CD4-positive, alpha-beta T cell treated with Interferon alpha-2 for 1 hour (primary cell): ENCODE data around the gene FKBP10.
"Not testable (repeated sequence)": the region's sequence is repeated elsewhere in the genome, so short reads cannot be mapped to it uniquely, and the experiment has no call there.

Source experiments
- DNase-seq, 2 donors: peaks; one replicate each; pipeline ENCODE4 v3.0.0-alpha.2; 2020 to 2022

FKBP10 gene

DNA sequence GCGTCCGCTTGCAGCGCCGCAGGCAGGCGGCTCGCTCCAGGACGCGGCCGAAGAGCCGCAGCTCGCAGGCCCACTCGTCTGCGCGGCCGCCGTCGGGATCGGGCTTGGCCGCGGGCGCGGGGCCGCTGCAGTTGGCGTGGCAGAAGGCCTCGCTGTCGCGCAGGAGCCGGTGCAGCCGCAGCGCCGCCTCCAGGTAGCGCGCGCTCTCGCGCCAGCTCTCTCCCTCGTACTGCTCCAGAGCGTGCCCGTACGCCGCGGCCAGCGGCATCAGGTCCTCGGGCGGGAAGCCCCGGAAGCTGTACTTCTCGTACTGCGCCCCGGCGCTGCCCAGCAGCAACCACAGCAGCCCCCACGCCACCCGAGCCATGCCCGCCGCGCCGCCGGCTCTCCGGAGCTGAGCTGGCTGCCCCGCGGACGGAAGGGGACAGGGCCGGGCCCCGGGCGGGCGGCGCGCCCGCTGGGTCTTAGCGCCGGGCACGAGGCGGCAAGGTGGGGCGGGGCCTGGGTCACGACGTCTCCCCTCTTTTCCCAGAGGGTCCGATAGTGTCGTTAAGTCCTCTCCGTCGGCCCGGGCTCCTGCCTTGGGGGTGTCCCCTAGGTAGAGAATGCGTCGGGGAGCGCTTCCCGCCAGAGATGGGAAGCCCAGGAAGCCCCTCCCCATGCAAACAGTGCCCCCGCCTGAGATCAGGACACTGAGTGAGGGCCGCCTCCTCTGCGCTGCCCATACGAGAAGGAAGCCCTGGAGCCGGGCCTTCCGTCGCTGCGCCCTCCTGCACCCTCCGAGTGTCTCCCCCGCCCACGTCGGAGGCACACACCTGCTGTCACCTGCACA is 1.0 kb upstream of the FKBP10 start, which contains the start of gene P3H4:
TSS of gene P3H4 (minus strand) at position 401 of the 832 bp plus-strand sequence. CDS start at position 367, 34 bp downstream.
- peak; percentile 69 to 80 for DNase-seq

DNA sequence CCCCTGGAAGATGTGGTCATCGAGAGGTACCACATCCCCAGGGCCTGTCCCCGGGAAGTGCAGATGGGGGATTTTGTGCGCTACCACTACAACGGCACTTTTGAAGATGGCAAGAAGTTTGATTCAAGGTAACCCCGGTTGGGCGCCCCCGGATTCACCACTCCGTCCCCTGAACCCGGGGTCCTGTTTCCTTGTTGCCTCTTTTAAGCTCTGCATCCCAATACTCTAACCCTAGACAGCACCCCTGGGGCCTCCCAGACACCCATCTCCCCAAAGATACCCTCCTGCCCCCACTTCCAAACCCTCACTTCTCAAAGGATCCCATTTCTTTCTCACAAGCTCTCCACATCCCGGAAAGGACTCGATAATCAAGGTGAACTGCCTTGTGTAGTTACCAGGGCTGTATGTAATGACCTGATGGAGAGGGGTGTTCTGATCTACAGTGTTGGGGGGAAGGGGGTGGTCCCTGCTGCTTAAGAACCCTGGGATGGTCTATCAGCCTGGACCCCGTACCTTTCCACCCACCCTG is 412 bp downstream of the FKBP10 start:
- DNase-seq: no peak

DNA sequence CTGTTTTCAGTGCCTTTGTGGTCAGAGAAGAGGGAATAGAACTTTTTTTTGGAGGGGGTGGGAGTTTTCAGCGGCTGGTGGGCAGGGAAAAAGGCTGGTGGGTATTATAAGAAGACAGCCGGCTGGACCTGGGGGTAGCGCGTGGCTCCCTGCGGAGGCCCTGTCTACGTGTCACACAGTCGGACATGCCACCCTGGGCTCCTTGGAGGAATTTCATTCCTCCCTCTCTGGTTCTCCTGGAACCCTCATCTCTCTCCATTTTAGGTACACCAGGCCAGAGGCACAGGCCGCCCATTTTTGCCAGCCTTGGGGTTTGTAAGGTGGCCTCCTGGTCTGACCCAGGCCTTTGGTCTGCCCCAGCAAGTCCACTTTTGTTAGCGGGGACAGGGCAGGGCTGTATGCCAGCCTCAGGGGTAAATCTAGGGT is 908 bp downstream of the FKBP10 start:
- DNase-seq: no peak

DNA sequence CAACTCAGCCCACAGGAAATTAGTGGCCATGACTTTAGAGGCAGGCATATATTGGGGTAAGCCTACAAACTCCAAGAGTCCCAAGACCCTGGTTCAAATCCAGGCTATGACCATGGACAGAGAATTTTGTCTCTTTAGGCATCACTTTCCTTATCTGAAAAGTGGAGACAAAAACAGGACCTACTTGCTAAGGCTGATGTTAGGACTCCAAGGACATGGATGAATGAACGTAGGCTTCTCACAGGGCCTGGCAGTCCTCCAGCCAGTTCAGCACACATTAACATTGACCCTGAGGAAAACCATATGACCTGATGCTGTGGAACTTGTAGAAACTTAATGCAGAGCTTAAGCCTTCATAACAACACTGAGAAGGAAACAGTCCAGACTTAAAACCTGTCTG is 1.4 kb downstream of the FKBP10 start:
- no peak for DNase-seq

DNA sequence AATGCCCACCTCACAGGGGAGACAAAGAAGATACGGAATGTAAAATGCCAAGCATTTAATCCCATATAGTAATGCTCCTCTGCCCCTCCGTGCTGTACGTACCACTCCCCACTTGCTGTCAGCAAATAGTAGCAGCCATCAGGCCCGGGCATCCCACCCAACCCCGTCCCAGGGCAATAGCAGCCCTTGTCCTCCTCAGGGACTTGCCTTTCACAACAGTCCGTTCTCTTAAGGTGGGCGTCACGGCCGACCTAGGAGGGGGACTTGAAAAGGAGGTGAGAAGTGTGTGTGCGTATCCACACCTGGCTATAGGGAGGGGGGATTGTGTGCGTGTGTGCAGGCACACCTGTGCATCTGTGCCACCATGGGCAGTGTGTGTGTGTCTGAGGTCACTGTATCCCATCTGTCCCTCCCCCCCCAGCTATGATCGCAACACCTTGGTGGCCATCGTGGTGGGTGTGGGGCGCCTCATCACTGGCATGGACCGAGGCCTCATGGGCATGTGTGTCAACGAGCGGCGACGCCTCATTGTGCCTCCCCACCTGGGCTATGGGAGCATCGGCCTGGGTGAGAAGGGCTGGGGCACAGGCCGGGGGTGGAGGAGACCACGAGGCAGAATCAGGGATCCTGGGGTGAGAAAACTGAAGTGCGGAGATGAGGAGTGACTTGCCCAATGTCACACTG is 4.0 kb downstream of the FKBP10 start:
- DNase-seq: no peak

DNA sequence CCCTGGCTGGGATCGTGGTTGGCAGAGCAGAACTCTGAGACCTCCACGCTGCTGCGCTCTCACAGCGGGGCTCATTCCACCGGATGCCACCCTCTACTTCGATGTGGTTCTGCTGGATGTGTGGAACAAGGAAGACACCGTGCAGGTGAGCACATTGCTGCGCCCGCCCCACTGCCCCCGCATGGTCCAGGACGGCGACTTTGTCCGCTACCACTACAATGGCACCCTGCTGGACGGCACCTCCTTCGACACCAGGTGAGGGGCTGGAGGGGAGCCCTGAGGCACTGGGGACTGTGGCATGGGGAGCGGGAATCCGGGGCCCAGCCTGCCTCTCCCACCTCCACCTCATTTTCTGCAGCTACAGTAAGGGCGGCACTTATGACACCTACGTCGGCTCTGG is 5.2 kb downstream of the FKBP10 start:
- no peak for DNase-seq

DNA sequence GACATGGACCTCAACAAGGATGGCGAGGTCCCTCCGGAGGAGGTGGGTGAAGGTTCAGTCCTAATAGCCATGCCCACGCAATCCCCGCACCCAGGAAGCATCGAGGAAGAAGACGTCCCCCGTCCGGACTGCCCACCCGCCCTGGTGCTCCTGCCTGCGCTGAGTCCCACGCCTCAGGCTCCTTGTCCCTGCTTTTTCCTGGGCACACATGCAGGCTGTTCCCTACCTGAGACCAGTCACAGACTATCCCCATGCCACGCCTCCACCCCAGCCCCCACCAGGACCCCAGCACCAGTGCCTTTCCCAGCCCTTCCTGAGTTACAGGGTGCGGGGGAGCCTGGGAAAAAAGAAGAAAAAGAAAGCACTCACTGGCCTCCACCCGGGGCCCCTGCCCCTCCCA is 9.0 kb downstream of the FKBP10 start:
- DNase-seq: no peak

DNA sequence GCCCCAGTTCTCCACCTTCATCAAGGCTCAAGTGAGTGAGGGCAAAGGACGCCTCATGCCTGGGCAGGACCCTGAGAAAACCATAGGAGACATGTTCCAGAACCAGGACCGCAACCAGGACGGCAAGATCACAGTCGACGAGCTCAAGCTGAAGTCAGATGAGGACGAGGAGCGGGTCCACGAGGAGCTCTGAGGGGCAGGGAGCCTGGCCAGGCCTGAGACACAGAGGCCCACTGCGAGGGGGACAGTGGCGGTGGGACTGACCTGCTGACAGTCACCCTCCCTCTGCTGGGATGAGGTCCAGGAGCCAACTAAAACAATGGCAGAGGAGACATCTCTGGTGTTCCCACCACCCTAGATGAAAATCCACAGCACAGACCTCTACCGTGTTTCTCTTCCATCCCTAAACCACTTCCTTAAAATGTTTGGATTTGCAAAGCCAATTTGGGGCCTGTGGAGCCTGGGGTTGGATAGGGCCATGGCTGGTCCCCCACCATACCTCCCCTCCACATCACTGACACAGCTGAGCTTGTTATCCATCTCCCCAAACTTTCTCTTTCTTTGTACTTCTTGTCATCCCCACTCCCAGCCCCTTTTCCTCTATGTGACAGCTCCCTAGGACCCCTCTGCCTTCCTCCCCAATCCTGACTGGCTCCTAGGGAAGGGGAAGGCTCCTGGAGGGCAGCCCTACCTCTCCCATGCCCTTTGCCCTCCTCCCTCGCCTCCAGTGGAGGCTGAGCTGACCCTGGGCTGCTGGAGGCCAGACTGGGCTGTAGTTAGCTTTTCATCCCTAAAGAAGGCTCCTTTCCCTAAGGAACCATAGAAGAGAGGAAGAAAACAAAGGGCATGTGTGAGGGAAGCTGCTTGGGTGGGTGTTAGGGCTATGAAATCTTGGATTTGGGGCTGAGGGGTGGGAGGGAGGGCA is 9.7 kb downstream of the FKBP10 start:
- no peak for DNase-seq

DNA sequence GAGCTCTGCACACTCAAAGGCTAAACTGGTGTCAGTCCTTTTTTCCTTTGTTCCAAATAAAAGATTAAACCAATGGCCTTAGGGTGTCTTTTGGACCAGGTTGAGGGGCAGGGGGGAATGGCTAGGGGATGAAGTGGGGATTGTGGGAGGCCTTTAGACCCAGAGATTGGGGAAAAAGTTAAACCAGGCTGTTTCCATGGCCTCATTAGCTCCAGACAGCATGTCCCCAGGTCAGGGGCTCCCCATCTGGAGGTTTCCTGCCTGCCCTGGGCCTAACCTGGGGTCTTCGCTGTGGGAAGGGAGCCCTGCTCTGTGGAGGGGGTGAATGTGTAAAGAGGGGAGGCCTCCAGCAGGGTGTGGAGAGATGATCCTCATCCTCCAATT is 10.3 kb downstream of the FKBP10 start:
- no peak for DNase-seq

DNA sequence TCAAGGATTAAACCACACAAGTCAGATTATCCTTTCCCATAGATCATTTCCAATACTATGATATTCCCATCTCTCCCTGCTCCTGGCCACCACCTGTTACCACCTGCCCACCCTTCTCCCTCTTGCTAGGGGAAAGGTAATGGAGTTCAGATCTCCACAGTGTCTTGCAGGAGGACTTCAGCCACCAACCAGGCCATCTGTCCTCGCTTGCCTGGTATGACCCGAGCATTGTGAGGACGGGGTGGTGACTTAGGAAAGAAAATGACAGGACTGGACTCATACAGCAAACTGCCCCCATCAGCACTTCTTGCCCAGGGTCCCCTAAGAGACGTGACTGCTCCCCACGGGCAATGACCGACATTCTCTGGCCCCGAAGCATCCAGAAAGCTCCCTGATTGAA is 10.8 kb downstream of the FKBP10 start:
- DNase-seq: no peak

DNA sequence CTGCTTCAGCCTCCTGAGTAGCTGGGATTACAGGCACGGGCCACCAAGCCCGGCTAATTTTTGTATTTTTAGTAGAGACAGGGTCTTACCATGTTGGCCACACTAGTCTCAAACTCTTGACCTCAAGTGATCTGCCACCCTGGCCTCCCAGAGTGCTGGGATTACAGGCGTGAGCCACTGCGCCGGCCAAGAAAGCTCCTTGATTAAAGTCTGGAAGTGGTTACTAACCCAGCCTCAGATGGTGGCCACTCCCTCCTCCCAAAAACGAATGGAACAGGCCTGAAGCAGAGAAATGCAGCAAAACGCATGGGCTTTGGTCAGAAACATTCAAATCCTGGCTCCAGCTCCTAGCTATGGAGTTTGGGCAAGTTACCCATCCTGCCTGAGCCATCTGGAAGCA is 11.3 kb downstream of the FKBP10 start:
- DNase-seq: no peak

DNA sequence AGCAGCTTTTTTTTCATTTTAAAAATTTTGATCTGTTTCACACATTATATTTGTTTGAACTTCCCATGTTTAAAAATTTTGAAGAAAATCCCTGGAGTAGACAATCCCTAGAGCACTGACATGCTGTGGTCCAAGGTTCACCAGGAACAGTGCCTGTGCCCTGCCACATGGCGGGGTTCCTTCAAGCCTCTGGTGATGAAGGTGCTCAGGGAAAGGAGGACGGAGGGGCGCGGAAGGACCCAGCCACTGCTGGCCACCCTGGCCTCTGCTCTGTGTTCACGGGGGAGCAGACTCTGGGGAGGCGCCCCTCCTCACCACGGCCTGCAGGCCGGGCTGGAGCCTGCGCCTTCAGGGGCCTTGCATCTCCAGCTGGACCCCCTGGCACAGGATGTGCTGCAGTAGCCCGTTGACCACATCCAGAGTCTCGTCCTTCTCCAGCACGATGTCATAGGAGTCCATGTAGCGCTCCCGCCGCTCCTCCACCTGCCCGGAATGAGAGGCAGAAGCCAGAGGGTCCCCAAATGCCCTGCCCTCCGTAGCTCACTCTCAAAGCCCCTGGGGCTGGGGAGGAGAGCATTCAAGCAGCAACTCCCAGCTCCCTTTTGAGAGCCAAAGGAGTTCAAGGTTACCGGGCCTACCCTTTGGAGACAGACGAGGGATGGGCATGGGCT is 12.5 kb downstream of the FKBP10 start:
- DNase-seq: no peak

DNA sequence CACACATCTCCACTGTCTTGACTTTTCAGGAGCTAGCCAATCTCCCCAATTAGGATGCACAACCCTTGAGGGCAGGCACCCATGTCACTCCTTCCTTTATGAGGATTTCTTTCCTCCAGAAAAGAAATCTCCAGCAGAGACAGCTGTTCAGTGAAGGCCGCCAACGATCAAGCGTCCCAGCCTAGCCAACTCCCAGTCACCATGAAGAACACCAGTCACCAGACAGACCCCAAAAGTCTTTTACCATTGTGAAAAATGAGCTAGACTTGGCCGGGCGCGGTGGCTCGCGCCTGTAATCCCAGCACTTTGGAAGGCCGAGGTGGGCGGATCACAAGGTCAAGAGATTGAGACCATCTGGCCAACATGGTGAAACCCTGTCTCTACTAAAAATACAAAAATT is 17.2 kb downstream of the FKBP10 start:
- not testable (repeated sequence) for DNase-seq

DNA sequence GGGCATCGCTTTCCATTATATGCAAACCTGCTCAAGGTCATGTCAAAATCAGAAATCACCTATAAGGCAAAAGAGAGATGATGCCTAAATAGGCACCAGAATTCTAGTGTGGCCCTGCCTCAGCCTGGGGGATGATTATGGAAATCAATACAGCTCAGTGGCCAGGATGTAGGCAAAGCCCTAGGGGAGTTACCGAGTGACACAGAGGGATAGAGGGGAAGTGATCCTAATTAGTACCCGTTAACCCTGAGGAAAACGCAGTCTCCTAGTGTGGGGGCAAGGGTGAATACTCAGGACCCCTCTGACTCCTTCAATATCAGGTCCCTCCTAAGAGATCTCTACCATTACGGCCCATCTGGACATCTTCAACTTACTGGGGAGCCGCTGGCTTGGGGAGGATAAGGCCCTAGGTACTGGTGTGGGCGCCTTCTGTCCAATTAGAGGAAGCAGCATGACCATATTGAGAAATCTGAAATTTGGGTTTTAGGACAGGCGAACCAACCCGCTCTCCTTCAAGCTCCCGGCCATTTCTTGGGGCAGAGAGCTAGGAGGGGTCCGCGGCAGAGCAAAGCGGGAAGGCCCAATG is 22.5 kb downstream of the FKBP10 start:
- no peak for DNase-seq

DNA sequence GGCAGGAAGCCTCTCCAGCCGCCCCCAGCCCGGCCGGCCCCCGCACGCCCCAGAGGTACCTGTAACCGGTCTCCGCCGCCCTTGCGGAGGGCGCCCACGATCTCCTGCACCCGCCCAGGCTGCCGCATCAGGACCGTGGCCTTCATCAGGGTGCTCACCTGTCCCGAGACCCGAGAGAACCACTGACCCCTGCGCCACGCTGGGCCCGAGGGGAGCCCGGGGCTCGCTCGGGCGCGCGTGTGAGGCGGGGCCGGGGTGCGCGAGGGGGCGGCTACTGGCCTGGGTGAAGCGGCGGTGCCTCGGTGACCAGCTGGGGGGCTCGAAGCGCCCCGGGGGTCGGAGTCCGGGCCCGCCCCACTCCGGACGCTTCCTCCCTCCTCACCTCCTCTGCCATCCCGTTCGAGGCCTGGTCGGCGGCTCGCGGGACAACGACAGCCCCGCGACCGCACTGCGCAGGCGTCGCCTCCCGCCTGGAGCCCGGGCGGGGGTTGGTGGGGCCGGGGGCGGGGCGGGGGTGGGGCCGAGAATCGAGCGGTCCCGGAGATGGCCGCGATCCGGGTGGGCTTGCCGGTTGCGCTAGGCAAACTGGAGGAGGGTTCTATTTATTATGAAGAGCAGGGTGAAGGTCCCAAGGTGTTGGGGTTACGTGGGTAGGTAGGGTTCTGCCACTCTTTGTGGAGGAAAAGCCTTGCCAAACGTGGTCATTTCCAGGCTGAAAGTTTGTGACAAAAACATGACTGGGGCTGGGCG is 23.2 kb downstream of the FKBP10 start, which contains the start of gene NT5C3B:
TSS of gene NT5C3B (minus strand) at position 433 of the 750 bp plus-strand sequence. CDS start at position 394, 39 bp downstream.
- DNase-seq: peak; percentile 38 to 55

DNA sequence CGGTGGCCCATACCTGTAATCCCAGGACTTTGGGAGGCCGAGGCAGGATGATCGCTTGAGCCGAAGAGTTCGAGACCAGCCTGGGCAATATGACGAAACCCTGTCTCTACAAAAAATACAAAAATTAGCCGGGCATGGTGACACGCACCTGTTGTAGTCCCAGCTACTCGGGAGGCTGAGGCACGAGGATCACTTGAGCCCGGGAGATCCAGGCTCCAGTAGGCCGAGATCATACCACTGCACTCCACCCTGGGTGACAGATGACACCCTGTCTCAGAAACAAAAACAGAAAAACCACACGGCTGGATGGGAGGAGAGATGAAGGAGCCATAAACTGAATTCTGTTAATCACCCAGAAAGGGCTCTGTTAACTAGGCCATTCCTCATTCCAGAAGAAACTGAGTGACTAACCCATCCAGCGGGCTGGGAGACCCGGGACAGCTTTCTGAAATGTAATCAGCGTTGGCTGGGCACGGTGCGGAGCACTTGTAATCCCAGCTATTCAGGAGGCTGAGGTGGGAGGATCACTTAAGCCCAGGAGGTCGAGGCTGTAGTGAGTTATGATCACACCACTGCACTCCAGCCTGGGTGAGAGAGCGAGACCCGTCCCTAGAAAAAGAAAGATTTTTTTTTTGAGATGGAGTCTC is 23.9 kb downstream of the FKBP10 start:
- DNase-seq: no peak

DNA sequence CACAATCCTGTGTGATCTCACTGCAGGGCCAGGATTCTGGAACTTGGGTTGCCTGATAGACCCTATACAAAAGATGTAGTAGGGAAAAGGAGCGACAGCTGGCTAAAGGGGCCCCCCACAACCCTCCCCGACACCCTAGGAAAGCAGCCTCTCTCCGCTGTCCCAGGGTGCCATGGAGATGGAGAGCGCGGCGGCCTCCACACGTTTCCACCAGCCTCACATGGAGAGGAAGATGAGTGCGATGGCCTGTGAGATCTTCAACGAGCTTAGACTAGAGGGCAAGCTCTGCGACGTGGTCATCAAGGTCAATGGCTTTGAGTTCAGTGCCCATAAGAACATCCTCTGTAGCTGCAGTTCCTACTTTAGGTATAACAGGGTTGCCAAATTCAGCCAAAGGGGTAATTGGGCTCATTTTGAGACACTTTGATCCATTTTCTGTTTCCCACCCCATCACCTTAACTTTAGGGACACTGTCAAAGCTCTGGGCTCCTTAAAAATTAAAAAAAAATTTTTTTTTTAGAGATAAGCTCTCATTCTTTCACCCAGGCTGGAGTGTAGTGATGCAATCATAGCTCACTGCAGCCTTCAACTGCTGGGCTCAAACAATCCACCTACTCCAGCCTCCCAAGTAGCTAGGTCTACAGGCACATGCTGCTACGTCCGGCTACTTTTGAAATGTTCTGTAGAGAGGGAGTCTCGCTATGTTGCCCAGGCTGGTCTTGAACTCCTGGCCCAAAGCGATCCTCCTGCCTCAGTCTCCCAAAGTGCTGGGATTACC is 25.1 kb downstream of the FKBP10 start, which contains the start of gene KLHL10:
TSS of gene KLHL10 (plus strand) at position 65 of the 778 bp plus-strand sequence. CDS start at position 173, 108 bp downstream.
- no peak for DNase-seq

DNA sequence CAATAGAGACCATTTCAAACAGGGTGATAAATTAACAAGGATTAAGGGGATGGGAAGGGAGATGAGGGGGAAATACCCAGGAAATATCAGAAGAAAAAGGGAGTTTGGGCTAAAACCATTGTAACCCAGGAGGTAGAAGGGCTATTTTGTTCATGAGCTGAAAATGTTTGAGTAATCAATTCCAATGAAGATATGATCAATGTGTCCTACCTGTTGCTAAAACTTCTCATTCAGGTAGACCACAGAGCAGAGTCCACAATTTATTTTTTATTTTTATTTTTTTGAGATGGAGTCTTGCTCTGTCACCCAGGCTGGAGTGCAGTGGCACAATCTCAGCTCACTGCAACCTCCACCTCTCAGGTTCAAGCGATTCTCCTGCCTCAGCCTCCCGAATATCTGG is 26.6 kb downstream of the FKBP10 start:
- not testable (repeated sequence) for DNase-seq

DNA sequence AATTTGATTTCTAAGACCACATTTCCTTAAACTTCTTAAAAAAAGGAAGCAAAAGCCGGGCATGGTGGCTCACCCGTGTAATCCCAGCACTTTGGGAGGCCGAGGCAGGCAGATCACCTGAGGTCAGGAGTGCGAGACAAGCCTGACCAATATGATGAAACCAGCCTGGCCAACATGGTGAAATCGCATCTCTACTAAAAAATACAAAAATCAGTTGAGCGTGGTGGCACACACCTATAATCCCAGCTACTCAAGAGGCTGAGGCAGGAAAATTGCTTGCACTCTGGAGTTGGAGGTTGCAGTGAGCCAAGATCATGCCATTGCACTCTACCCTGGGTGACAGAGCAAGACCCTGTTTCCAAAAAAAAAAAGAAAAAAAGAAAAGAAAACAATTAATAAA is 28.0 kb downstream of the FKBP10 start:
- not testable (repeated sequence) for DNase-seq
